DND-41 (cell line): ENCODE results near the gene FAM222A.

ENCODE experiments used
- ATAC-seq: fragments of 200-7000 bp; cut with Tn5 transposase; 3 replicates; pipeline ENCODE4 v1.9.1; 2021; ENCODE audit warnings: low read depth; ENCODE audit not compliant: insufficient read depth
- DNase-seq: peaks from one replicate; pipeline ENCODE4 v3.0.0-alpha.2; 2020
- H2AFZ ChIP-seq: 2 replicates; pipeline ENCODE4 v1.6.0; 2012; ENCODE audit warnings: low read depth, low read length
- H3K27ac ChIP-seq: 2 replicates; pipeline ENCODE4 v1.5.1; 2012; ENCODE audit warnings: low read length, inconsistent platforms
- H3K27me3 ChIP-seq: fragments of 200-600 bp; sonication (generic); 2 replicates; pipeline ENCODE4 v1.6.0; 2012; ENCODE audit warnings: low read length, mild to moderate bottlenecking, inconsistent platforms; ENCODE audit not compliant: insufficient read depth, poor library complexity
- H3K36me3 ChIP-seq: 2 replicates; pipeline ENCODE4 v1.5.1; 2012; ENCODE audit warnings: low read length, inconsistent platforms; ENCODE audit not compliant: insufficient read depth
- H3K4me1 ChIP-seq: 2 replicates; pipeline ENCODE4 v1.5.1; 2012; ENCODE audit warnings: mild to moderate bottlenecking, low read length; ENCODE audit not compliant: insufficient read depth
- H3K4me2 ChIP-seq: 2 replicates; pipeline ENCODE4 v1.6.0; 2012; ENCODE audit warnings: mild to moderate bottlenecking, moderate library complexity, low read length, inconsistent platforms; ENCODE audit not compliant: insufficient read depth
- H3K4me3 ChIP-seq, 2 experiments: fragments of 200-600 bp in 1 of 2; shearing (Covaris generic) in 1 of 2; 2 replicates each; pipeline ENCODE4 v1.5.1; 2012 to 2016; ENCODE audit warnings: inconsistent platforms in 2 of 2, low read length in 2 of 2, mild to moderate bottlenecking in 2 of 2, low read depth in 1 of 2, moderate library complexity in 1 of 2
- H3K79me2 ChIP-seq: 2 replicates; pipeline ENCODE4 v1.6.0; 2012; ENCODE audit warnings: low read length, inconsistent platforms; ENCODE audit not compliant: insufficient read depth
- H3K9ac ChIP-seq: 2 replicates; pipeline ENCODE4 v1.6.0; 2012; ENCODE audit warnings: low read depth, mild to moderate bottlenecking, inconsistent platforms, low read length, moderate library complexity
- H3K9me3 ChIP-seq: 2 replicates; pipeline ENCODE4 v1.5.1; 2012; ENCODE audit warnings: low read length, moderate library complexity, mild to moderate bottlenecking, inconsistent platforms; ENCODE audit not compliant: insufficient read depth, severe bottlenecking
- H4K20me1 ChIP-seq: 2 replicates; pipeline ENCODE4 v1.6.0; 2012; ENCODE audit warnings: low read length; ENCODE audit not compliant: insufficient read depth
- CTCF ChIP-seq: IDR thresholded peaks from 2 replicates; pipeline ENCODE4 v1.5.1; 2012; ENCODE audit warnings: borderline replicate concordance, low read length, moderate library complexity, mild to moderate bottlenecking; ENCODE audit not compliant: poor library complexity, severe bottlenecking; ENCODE audit errors: extremely low read depth
- EZH2 ChIP-seq: IDR thresholded peaks from 3 replicates; pipeline ENCODE4 v1.6.1; 2012; ENCODE audit warnings: borderline replicate concordance, low read depth, mild to moderate bottlenecking, moderate library complexity, low read length, inconsistent platforms; ENCODE audit not compliant: severe bottlenecking

The FAM222A gene

GRCh38 chr12:109679501-109680263 is 33.9 kb upstream of the FAM222A start:
- no peak overlapping the region for H3K27ac ChIP-seq
- H3K79me2 ChIP-seq: no peaks in the 10 kb centered on the region
- H4K20me1 ChIP-seq: no peaks in the 10 kb centered on the region
- DNase-seq (no peak), ATAC-seq (no peak)
- H3K4me3 ChIP-seq: no peak overlapping the region
- H3K9me3 ChIP-seq: no peaks in the 10 kb centered on the region
- peaks cover 5% of the 10 kb centered on the region for H3K27me3 ChIP-seq
- no peak overlapping the region for H2AFZ ChIP-seq
- H3K4me1 ChIP-seq: no peaks in the 10 kb centered on the region
- no peaks in the 10 kb centered on the region for H3K36me3 ChIP-seq
- H3K9ac ChIP-seq: no peak overlapping the region
- TF ChIP-seq CTCF: no peak
- no peak for TF ChIP-seq EZH2
- H3K4me2 ChIP-seq: no peak overlapping the region

GRCh38 chr12:109680264-109681005 is 33.2 kb upstream of the FAM222A start:
- no peaks in the 10 kb centered on the region for H4K20me1 ChIP-seq
- TF ChIP-seq CTCF: no peak
- no peak for TF ChIP-seq EZH2
- H3K4me3 ChIP-seq: no peak overlapping the region
- no peak overlapping the region for H3K4me2 ChIP-seq
- H3K79me2 ChIP-seq: no peaks in the 10 kb centered on the region
- DNase-seq (no peak), ATAC-seq (no peak)
- H3K36me3 ChIP-seq: no peaks in the 10 kb centered on the region
- H2AFZ ChIP-seq: no peak overlapping the region
- H3K4me1 ChIP-seq: no peaks in the 10 kb centered on the region
- no peaks in the 10 kb centered on the region for H3K9me3 ChIP-seq
- peaks cover 5% of the 10 kb centered on the region for H3K27me3 ChIP-seq
- H3K9ac ChIP-seq: no peak overlapping the region
- no peak overlapping the region for H3K27ac ChIP-seq

GRCh38 chr12:109681986-109682707 is 31.5 kb upstream of the FAM222A start:
- H3K4me2 ChIP-seq: no peak overlapping the region

More at GRCh38 chr12:109681986-109682707, 31.5 kb upstream of the FAM222A start:
- no peaks in the 10 kb centered on the region for H4K20me1 ChIP-seq
- H3K9ac ChIP-seq: no peak overlapping the region
- peaks cover 5% of the 10 kb centered on the region for H3K27me3 ChIP-seq
- TF ChIP-seq CTCF: no peak
- TF ChIP-seq EZH2: no peak
- no peak overlapping the region for H2AFZ ChIP-seq
- no peak overlapping the region for H3K4me3 ChIP-seq
- H3K27ac ChIP-seq: no peak overlapping the region
- H3K9me3 ChIP-seq: no peaks in the 10 kb centered on the region
- H3K79me2 ChIP-seq: no peaks in the 10 kb centered on the region
- ATAC-seq (no peak), DNase-seq (no peak)
- no peaks in the 10 kb centered on the region for H3K4me1 ChIP-seq
- no peaks in the 10 kb centered on the region for H3K36me3 ChIP-seq
